Type B pancreatic cell (in vitro differentiated cells): ENCODE results near the gene SCEL. TPM values are rescaled to one million over a fixed set of nuclear protein-coding genes. Genes with fewer than 3 reads are reported as not detected.

Source experiments
- DNase-seq: peaks from one replicate; pipeline ENCODE4 v3.0.0; 2021; ENCODE audit warnings: mixed read lengths; ENCODE audit not compliant: unreplicated experiment; ENCODE audit errors: extremely low spot score
- H3K27ac Mint-ChIP-seq: 2 replicates; pipeline ENCODE4 v1.8.0; 2021; ENCODE audit warnings: mild to moderate bottlenecking, mixed read lengths
- H3K27me3 Mint-ChIP-seq: 2 replicates; pipeline ENCODE4 v1.8.0; 2021; ENCODE audit warnings: mixed read lengths
- H3K36me3 Mint-ChIP-seq: 2 replicates; pipeline ENCODE4 v1.8.0; 2021; ENCODE audit warnings: mixed read lengths
- H3K4me1 Mint-ChIP-seq: one replicate; pipeline ENCODE4 v1.8.0; 2021; ENCODE audit warnings: mixed read lengths; ENCODE audit not compliant: unreplicated experiment
- H3K4me3 Mint-ChIP-seq: 2 replicates; pipeline ENCODE4 v1.8.0; 2021; ENCODE audit warnings: mild to moderate bottlenecking, mixed read lengths
- H3K9me3 Mint-ChIP-seq: 2 replicates; pipeline ENCODE4 v1.8.0; 2021; ENCODE audit warnings: mixed read lengths
- CTCF ChIP-seq: fragments of 200-600 bp; sonication (generic); conservative IDR thresholded peaks from 2 replicates; pipeline ENCODE4 v1.5.0; 2021; ENCODE audit warnings: antibody characterized with exemption, mild to moderate bottlenecking
- total RNA-seq: library from RNA; stranded (reverse); gene quantifications from 2 replicates; pipeline ENCODE4 v1.2.1, GENCODE V29; 2021; ENCODE audit warnings: low replicate concordance

SCEL gene
- total RNA-seq, 1 donor from 2014 or later: 102 TPM

- Mint-ChIP-seq H3K4me1 (peaks cover 3% of the 10 kb centered on the region), H3K27me3 (no peaks in the 10 kb centered on the region), H3K36me3 (no peaks in the 10 kb centered on the region), H3K4me3 (no peak overlapping the region), H3K9me3 (no peaks in the 10 kb centered on the region), H3K27ac (peak overlapping the region; percentile 71)
- no peak for DNase-seq
- TF ChIP-seq CTCF: no peak
Measured at GRCh38 chr13:77508959-77509620, 26.4 kb upstream of the SCEL start.

- Mint-ChIP-seq H3K36me3 (no peaks in the 10 kb centered on the region), H3K27me3 (no peaks in the 10 kb centered on the region), H3K4me1 (peaks cover 3% of the 10 kb centered on the region), H3K4me3 (no peak overlapping the region), H3K27ac (peak overlapping the region; percentile 71), H3K9me3 (no peaks in the 10 kb centered on the region)
- DNase-seq: no peak
- no peak for TF ChIP-seq CTCF
Measured at GRCh38 chr13:77510156-77510555, 25.4 kb upstream of the SCEL start.

- no peak overlapping the region for H3K4me3 Mint-ChIP-seq
- peaks cover 7% of the 10 kb centered on the region for H3K4me1 Mint-ChIP-seq
- no peak for DNase-seq
- no peaks in the 10 kb centered on the region for H3K27me3 Mint-ChIP-seq
- H3K27ac Mint-ChIP-seq: no peak overlapping the region
- H3K36me3 Mint-ChIP-seq: no peaks in the 10 kb centered on the region
- no peak for TF ChIP-seq CTCF
- H3K9me3 Mint-ChIP-seq: no peaks in the 10 kb centered on the region
Measured at GRCh38 chr13:77511552-77511951, 24.0 kb upstream of the SCEL start.

GRCh38 chr13:77513719-77514335 is 21.7 kb upstream of the SCEL start:
- Mint-ChIP-seq H3K9me3 (no peaks in the 10 kb centered on the region), H3K4me3 (no peak overlapping the region), H3K4me1 (peaks cover 7% of the 10 kb centered on the region), H3K27me3 (no peaks in the 10 kb centered on the region), H3K27ac (no peak overlapping the region), H3K36me3 (no peaks in the 10 kb centered on the region)
- no peak for TF ChIP-seq CTCF
- DNase-seq: no peak

GRCh38 chr13:77514336-77514726 is 21.2 kb upstream of the SCEL start:
- Mint-ChIP-seq H3K4me1 (peaks cover 7% of the 10 kb centered on the region), H3K27me3 (no peaks in the 10 kb centered on the region), H3K27ac (no peak overlapping the region), H3K4me3 (no peak overlapping the region), H3K9me3 (no peaks in the 10 kb centered on the region), H3K36me3 (no peaks in the 10 kb centered on the region)
- no peak for TF ChIP-seq CTCF
- no peak for DNase-seq
